OCI-LY1 (cell line): Measurements from ENCODE around the gene RHOG.

Experiments used
- H2AFZ ChIP-seq: fragments of 200-600 bp; sonication (generic), shearing (Covaris generic); 2 replicates; pipeline ENCODE4 v1.6.0; 2014; ENCODE audit warnings: antibody characterized with exemption, mild to moderate bottlenecking, low read length
- H3F3A ChIP-seq: fragments of 200-600 bp; sonication (generic), shearing (Covaris generic); 2 replicates; pipeline ENCODE4 v1.6.0; 2014; ENCODE audit warnings: mild to moderate bottlenecking, antibody characterized with exemption, low read length, moderate library complexity; ENCODE audit not compliant: insufficient read depth
- H3K27ac ChIP-seq: fragments of 200-600 bp; sonication (generic); 2 replicates; pipeline ENCODE4 v1.5.1; 2014; ENCODE audit warnings: low read length, mixed run types, mild to moderate bottlenecking, low read depth; ENCODE audit not compliant: poor library complexity, severe bottlenecking
- H3K27me3 ChIP-seq: fragments of 200-600 bp; sonication (generic); 2 replicates; pipeline ENCODE4 v1.6.0; 2014; ENCODE audit warnings: antibody characterized with exemption, mild to moderate bottlenecking, low read length, moderate library complexity; ENCODE audit not compliant: insufficient read depth
- H3K36me3 ChIP-seq: fragments of 200-600 bp; sonication (generic); 2 replicates; pipeline ENCODE4 v1.6.1; 2014; ENCODE audit warnings: mild to moderate bottlenecking, antibody characterized with exemption, low read length, moderate library complexity, mixed read lengths; ENCODE audit not compliant: insufficient read depth
- H3K4me1 ChIP-seq: fragments of 200-600 bp; sonication (generic); 2 replicates; pipeline ENCODE4 v1.5.1; 2014; ENCODE audit warnings: mild to moderate bottlenecking, low read length, moderate library complexity; ENCODE audit not compliant: insufficient read depth, severe bottlenecking
- H3K4me2 ChIP-seq: fragments of 200-600 bp; sonication (generic), shearing (Covaris generic); 2 replicates; pipeline ENCODE4 v1.6.1; 2014; ENCODE audit warnings: low read length
- H3K4me3 ChIP-seq: fragments of 200-600 bp; sonication (generic); 2 replicates; pipeline ENCODE4 v1.5.1; 2014; ENCODE audit warnings: low read length, low read depth, mild to moderate bottlenecking, mixed read lengths; ENCODE audit not compliant: poor library complexity, severe bottlenecking
- H3K79me2 ChIP-seq: fragments of 200-600 bp; shearing (Covaris generic); 2 replicates; pipeline ENCODE4 v1.6.1; 2016; ENCODE audit warnings: mixed run types, low read length, mixed read lengths; ENCODE audit not compliant: insufficient read depth
- H3K9ac ChIP-seq: fragments of 200-600 bp; sonication (generic), shearing (Covaris generic); 2 replicates; pipeline ENCODE4 v1.6.1; 2014; ENCODE audit warnings: mild to moderate bottlenecking, low read length, mixed read lengths
- H3K9me2 ChIP-seq: fragments of 200-600 bp; sonication (generic), shearing (Covaris generic); 2 replicates; pipeline ENCODE4 v1.6.1; 2014; ENCODE audit warnings: low read depth, mild to moderate bottlenecking, low read length, mixed read lengths
- H3K9me3 ChIP-seq: fragments of 200-600 bp; shearing (Covaris generic); 2 replicates; pipeline ENCODE4 v1.6.1; 2014; ENCODE audit warnings: low read length, mixed read lengths
- H4K20me1 ChIP-seq: fragments of 200-600 bp; sonication (generic), shearing (Covaris generic); 2 replicates; pipeline ENCODE4 v1.6.0; 2016; ENCODE audit warnings: mild to moderate bottlenecking, low read length; ENCODE audit not compliant: insufficient read depth
- EZH2 ChIP-seq: fragments of 200-600 bp; sonication (generic), shearing (Covaris generic); IDR thresholded peaks from 2 replicates; pipeline ENCODE4 v1.8.0; 2017; ENCODE audit warnings: borderline replicate concordance, mixed run types, mild to moderate bottlenecking, antibody characterized with exemption, low read length, moderate library complexity, mixed read lengths
- TF ChIP-seq, protein P1 (sequence below): fragments of 200-600 bp; sonication (generic), shearing (Covaris generic); IDR thresholded peaks from 2 replicates; pipeline ENCODE4 v1.5.1; 2017; ENCODE audit warnings: mild to moderate bottlenecking, antibody characterized with exemption, low read length, moderate library complexity, mixed read lengths

Gene RHOG

DNA sequence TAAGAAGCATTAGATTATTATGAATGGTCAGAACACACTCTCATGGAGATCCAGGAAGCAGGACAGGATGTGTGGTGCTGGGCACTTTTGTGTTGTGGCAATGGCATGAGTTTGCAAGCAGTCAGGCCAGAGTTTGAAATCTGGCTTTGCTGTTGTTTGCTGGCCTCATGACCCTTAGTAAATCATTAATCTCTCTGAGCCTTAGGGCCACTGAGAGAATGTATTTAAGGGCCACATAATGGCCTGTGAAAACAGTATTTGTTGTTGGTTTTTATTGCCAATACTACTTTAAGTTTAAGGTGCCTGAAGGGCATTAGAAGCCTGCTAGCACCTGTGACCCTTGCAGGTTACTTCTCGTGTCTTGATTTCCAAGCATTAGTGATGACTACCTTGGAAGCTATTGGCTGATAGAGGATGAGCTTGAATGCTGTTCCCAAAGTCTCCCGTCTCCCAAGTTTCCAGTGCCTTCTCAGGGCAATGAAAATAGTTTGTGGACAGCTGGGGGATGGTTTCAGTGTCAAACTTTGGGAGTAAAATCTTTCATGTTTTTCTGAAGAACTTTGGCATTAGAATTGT, 39.3 kb upstream of the RHOG start:
- Histone ChIP-seq H3K79me2 (peaks cover 50% of the 10 kb centered on the region), H3K9ac (no peak overlapping the region)

DNA sequence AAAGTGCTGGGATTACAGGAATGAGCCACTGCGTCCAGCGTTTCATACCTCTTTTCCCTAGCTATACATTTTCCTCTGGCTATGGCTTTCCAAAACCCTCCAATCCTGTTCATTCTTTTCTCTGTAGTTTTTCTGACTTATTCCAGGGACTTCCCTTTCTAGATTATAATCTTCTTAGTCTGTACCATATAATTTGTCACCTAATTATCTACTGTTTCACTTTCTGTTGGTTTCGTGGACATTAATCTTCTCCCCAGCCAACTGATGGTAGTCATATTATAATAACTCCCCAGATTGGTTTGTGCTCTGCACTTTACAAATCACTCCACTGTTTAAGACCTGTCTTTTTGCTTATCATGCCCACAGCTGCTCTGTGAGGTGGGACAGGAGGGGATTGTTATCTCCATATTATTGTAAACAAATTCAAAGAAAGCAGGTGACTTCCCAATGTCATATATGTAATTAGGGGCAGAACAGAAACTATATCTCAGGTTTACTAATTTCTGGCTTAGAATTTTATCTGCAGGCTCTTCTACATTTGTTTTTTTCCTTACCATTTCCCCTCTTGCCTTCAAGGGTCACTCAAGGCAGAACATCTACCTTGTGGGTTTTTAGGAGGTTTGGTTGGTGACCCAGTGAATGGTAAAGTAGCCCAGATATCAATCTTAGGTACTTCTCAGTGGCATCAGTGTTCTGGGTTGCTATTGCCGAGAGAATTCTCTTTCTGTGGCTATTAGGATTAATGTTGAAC, 38.6 kb upstream of the RHOG start:
- no peak overlapping the region for H3K4me3 ChIP-seq
- peak overlapping the region; percentile 45; the same call in 1 of the 2 replicates for H3K4me2 ChIP-seq
- H3K4me1 ChIP-seq, result peaks cover 64% of the 10 kb centered on the region
- no peaks in the 10 kb centered on the region for H4K20me1 ChIP-seq
- no peaks in the 10 kb centered on the region for H3F3A ChIP-seq
- no peaks in the 10 kb centered on the region for H3K9me3 ChIP-seq
- TF ChIP-seq, protein P1, sequence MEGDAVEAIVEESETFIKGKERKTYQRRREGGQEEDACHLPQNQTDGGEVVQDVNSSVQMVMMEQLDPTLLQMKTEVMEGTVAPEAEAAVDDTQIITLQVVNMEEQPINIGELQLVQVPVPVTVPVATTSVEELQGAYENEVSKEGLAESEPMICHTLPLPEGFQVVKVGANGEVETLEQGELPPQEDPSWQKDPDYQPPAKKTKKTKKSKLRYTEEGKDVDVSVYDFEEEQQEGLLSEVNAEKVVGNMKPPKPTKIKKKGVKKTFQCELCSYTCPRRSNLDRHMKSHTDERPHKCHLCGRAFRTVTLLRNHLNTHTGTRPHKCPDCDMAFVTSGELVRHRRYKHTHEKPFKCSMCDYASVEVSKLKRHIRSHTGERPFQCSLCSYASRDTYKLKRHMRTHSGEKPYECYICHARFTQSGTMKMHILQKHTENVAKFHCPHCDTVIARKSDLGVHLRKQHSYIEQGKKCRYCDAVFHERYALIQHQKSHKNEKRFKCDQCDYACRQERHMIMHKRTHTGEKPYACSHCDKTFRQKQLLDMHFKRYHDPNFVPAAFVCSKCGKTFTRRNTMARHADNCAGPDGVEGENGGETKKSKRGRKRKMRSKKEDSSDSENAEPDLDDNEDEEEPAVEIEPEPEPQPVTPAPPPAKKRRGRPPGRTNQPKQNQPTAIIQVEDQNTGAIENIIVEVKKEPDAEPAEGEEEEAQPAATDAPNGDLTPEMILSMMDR, result no peak
- TF ChIP-seq EZH2, result no peak
- no peaks in the 10 kb centered on the region for H3K27me3 ChIP-seq
- H2AFZ ChIP-seq, result no peak overlapping the region
- peak overlapping the region; percentile 64 for H3K27ac ChIP-seq
- peaks cover 52% of the 10 kb centered on the region for H3K79me2 ChIP-seq
- no peaks in the 10 kb centered on the region for H3K9me2 ChIP-seq
- H3K9ac ChIP-seq, result no peak overlapping the region
- H3K36me3 ChIP-seq, result no peaks in the 10 kb centered on the region; the same call in 1 of the 2 replicates

More for the DNA sequence above, 39.3 kb upstream of the RHOG start:
- Histone ChIP-seq H3K27ac (peak overlapping the region; percentile 64), H3K9me3 (no peaks in the 10 kb centered on the region), H3K9me2 (no peaks in the 10 kb centered on the region), H3F3A (no peaks in the 10 kb centered on the region), H3K4me1 (peaks cover 62% of the 10 kb centered on the region), H2AFZ (no peak overlapping the region), H4K20me1 (no peaks in the 10 kb centered on the region), H3K4me3 (no peak overlapping the region), H3K4me2 (peak overlapping the region; percentile 45; the same call in 1 of the 2 replicates), H3K36me3 (no peaks in the 10 kb centered on the region; the same call in 1 of the 2 replicates), H3K27me3 (no peaks in the 10 kb centered on the region)
- no peak for TF ChIP-seq EZH2
- TF ChIP-seq, protein P1, result no peak

GRCh38 chr11:3878258-3878584, 37.5 kb upstream of the RHOG start:
- H3K9me3 ChIP-seq, result no peaks in the 10 kb centered on the region
- no peaks in the 10 kb centered on the region for H3F3A ChIP-seq
- H3K9me2 ChIP-seq, result no peaks in the 10 kb centered on the region
- H3K79me2 ChIP-seq, result peaks cover 48% of the 10 kb centered on the region
- no peak overlapping the region for H3K9ac ChIP-seq
- no peak overlapping the region for H2AFZ ChIP-seq
- TF ChIP-seq EZH2, result no peak
- TF ChIP-seq, protein P1, result no peak
- no peak overlapping the region for H3K4me3 ChIP-seq
- H3K27me3 ChIP-seq, result no peaks in the 10 kb centered on the region
- H3K36me3 ChIP-seq, result no peaks in the 10 kb centered on the region; the same call in 1 of the 2 replicates
- peak overlapping the region; percentile 14 for H3K27ac ChIP-seq
- H4K20me1 ChIP-seq, result no peaks in the 10 kb centered on the region
- peaks cover 72% of the 10 kb centered on the region for H3K4me1 ChIP-seq
- H3K4me2 ChIP-seq, result peak overlapping the region; percentile 28; the same call in 1 of the 2 replicates
